CD14-positive monocyte (primary cell): ENCODE results near the gene KRTAP10-4. TPM values are rescaled to one million over a fixed set of nuclear protein-coding genes. Genes with fewer than 3 reads are reported as not detected.

Experiments used
- DNase-seq, 3 donors: peaks; one replicate each; pipeline ENCODE4 v3.0.0-alpha.2; 2011 to 2022
- H2AFZ ChIP-seq: 2 replicates; pipeline ENCODE4 v1.6.0; 2012; ENCODE audit warnings: mild to moderate bottlenecking, low read depth, low read length, inconsistent platforms; ENCODE audit not compliant: insufficient read depth, poor library complexity, severe bottlenecking
- H3K27ac ChIP-seq, 2 donors: 1 replicate in 1 of 2; 2 replicates in 1 of 2; pipeline ENCODE4 v1.5.1; 2012 to 2013; ENCODE audit warnings: low read length in 2 of 2, control low read depth in 1 of 2, inconsistent platforms in 1 of 2, low read depth in 1 of 2, mild to moderate bottlenecking in 1 of 2
- H3K27me3 ChIP-seq, 2 donors: one replicate each; pipeline versions ENCODE4 v1.6.0 to v1.6.1; 2011 to 2013; ENCODE audit warnings: low read length in 2 of 2; ENCODE audit not compliant: control insufficient read depth in 2 of 2, insufficient read depth in 2 of 2
- H3K36me3 ChIP-seq, 2 donors: replicated peaks in 1 of 2; 1 replicate in 1 of 2; 2 replicates in 1 of 2; pipeline versions ENCODE4 v1.5.1 to v1.6.1; 2012 to 2013; ENCODE audit warnings: low read length in 2 of 2, control low read depth in 1 of 2, inconsistent platforms in 1 of 2, mild to moderate bottlenecking in 1 of 2; ENCODE audit not compliant: insufficient read depth in 2 of 2, control insufficient read depth in 1 of 2
- H3K4me1 ChIP-seq, 2 donors: 1 replicate in 1 of 2; 2 replicates in 1 of 2; pipeline versions ENCODE4 v1.5.1 to v1.6.1; 2012 to 2013; ENCODE audit warnings: low read length in 2 of 2, control low read depth in 1 of 2, inconsistent platforms in 1 of 2, mild to moderate bottlenecking in 1 of 2, moderate library complexity in 1 of 2; ENCODE audit not compliant: insufficient read depth in 2 of 2, control insufficient read depth in 1 of 2
- H3K4me2 ChIP-seq: replicated peaks from 2 replicates; pipeline ENCODE3; 2012; ENCODE audit warnings: low read length, moderate library complexity, mild to moderate bottlenecking; ENCODE audit not compliant: poor library complexity, severe bottlenecking; ENCODE audit errors: extremely low read depth
- H3K4me3 ChIP-seq, 3 experiments: fragments of 200-600 bp in 1 of 3; sonication (generic) in 1 of 3; replicated peaks in 1 of 3; 1 replicate in 2 of 3; 2 replicates in 1 of 3; pipeline ENCODE4 v1.5.1; 2011 to 2013; ENCODE audit warnings: low read length in 3 of 3, mild to moderate bottlenecking in 3 of 3, control low read depth in 2 of 3, low read depth in 2 of 3, inconsistent platforms in 1 of 3, moderate library complexity in 1 of 3
- H3K79me2 ChIP-seq: 2 replicates; pipeline ENCODE4 v1.6.0; 2012; ENCODE audit warnings: mild to moderate bottlenecking, control low read depth, inconsistent platforms, low read length, moderate library complexity; ENCODE audit not compliant: insufficient read depth
- H3K9ac ChIP-seq: 2 replicates; pipeline ENCODE4 v1.6.0; 2017; ENCODE audit warnings: low read length, mild to moderate bottlenecking; ENCODE audit not compliant: insufficient read depth, poor library complexity, severe bottlenecking
- H3K9me3 ChIP-seq, 2 donors: replicated peaks in 1 of 2; 1 replicate in 1 of 2; 2 replicates in 1 of 2; pipeline versions ENCODE4 v1.5.1 to v1.6.1; 2012 to 2013; ENCODE audit warnings: low read length in 2 of 2, control low read depth in 1 of 2; ENCODE audit not compliant: control insufficient read depth in 1 of 2, insufficient read depth in 1 of 2
- H4K20me1 ChIP-seq: 2 replicates; pipeline ENCODE4 v1.6.0; 2012; ENCODE audit warnings: mild to moderate bottlenecking, low read length, control low read depth, moderate library complexity; ENCODE audit not compliant: insufficient read depth
- H3K27ac Mint-ChIP-seq, 7 donors: one replicate each; pipeline ENCODE4 v1.8.0; 2020; ENCODE audit warnings: mild to moderate bottlenecking in 7 of 7, mixed read lengths in 7 of 7, moderate library complexity in 6 of 7, inconsistent platforms in 2 of 7
- H3K27me3 Mint-ChIP-seq, 3 donors: one replicate each; pipeline ENCODE4 v1.8.0; 2021 to 2022; ENCODE audit warnings: low read depth in 3 of 3, mild to moderate bottlenecking in 3 of 3, mixed read lengths in 3 of 3, moderate library complexity in 3 of 3, inconsistent platforms in 1 of 3
- H3K36me3 Mint-ChIP-seq, 2 donors: one replicate each; pipeline ENCODE4 v1.8.0; 2020; ENCODE audit warnings: mixed read lengths in 2 of 2, inconsistent platforms in 1 of 2, mild to moderate bottlenecking in 1 of 2
- H3K4me1 Mint-ChIP-seq: one replicate; pipeline ENCODE4 v1.8.0; 2020; ENCODE audit warnings: mild to moderate bottlenecking, mixed read lengths
- H3K4me3 Mint-ChIP-seq, 2 donors: one replicate each; pipeline ENCODE4 v1.8.0; 2020; ENCODE audit warnings: mild to moderate bottlenecking in 2 of 2, mixed read lengths in 2 of 2, moderate library complexity in 1 of 2
- H3K9me3 Mint-ChIP-seq, 7 donors: one replicate each; pipeline ENCODE4 v1.8.0; 2020 to 2022; ENCODE audit warnings: mixed read lengths in 7 of 7, mild to moderate bottlenecking in 6 of 7, moderate library complexity in 6 of 7, inconsistent platforms in 2 of 7
- WGBS: methylation state at CpG from one replicate; pipeline ENCODE4 v1.1.5; 2013; ENCODE audit warnings: missing lambda C conversion rate; ENCODE audit not compliant: insufficient coverage; 5-methylcytosine and 5-hydroxymethylcytosine counted together
- intact Hi-C, 2 donors: fragments of 100-400 bp; cut with micrococcal nuclease; formaldehyde crosslinking; loops; one replicate each; pipeline versions ENCODE4 v1.15.0 to v1.15.1; 2023
- polyA plus RNA-seq, 3 donors: library from polyadenylated mRNA; depleted of rRNA in 1 of 3; unstranded in 2 of 3; stranded (reverse) in 1 of 3; fragments of 300-500 nt in 2 of 3; fragments of >200 nt in 1 of 3; fragmentation: Illumina TruSeq in 2 of 3; gene quantifications; 1 replicate in 2 of 3; 2 replicates in 1 of 3; pipeline ENCODE4 v1.2.3, GENCODE V29; 2012 to 2021
- TF ChIP-seq, protein P1 (sequence below): fragments of 200-600 bp; IDR thresholded peaks from one replicate; pipeline ENCODE4 v1.8.0; 2022; ENCODE audit warnings: antibody characterized with exemption, mild to moderate bottlenecking

The KRTAP10-4 gene
- polyA plus RNA-seq, 3 donors, result not detected

DNA sequence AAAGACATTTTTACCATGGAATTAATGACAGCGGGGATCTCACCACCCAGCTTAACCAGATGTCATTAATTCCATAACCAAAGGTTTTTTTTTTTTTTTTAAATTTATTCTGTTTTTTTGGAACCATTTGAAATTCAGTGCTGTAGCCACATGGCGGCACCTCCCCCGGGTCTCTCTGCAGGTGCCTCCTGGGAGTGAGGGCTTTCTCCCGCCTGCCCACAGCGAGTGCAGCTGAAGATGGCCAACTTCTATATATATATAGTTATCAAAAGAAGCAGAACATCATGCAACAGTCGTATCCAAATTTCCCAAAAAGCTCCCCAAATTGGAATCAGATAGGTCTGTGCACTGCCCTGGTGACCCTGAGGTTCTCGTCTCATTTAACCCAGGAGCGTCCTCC is 41.9 kb downstream of the KRTAP10-4 start:
- intact Hi-C loops, result no loop called here
- Histone ChIP-seq H3K9ac (no peak overlapping the region), H3K27me3 (no peaks in the 10 kb centered on the region), H3K4me3 (no peak overlapping the region), H2AFZ (no peak overlapping the region), H3K9me3 (peaks cover 22 to 25% of the 10 kb centered on the region in 2 donors), H4K20me1 (no peaks in the 10 kb centered on the region), H3K4me1 (no peaks in the 10 kb centered on the region), H3K36me3 (no peaks in the 10 kb centered on the region), H3K4me2 (no peak overlapping the region), H3K79me2 (no peaks in the 10 kb centered on the region), H3K27ac (no peak overlapping the region)
- H3K36me3 Mint-ChIP-seq, result no peaks in the 10 kb centered on the region
- WGBS, result 96% methylated on average over 3 of the region's 8 CpGs
- no peak overlapping the region for H3K4me3 Mint-ChIP-seq
- H3K4me1 Mint-ChIP-seq, result peaks cover 10% of the 10 kb centered on the region
- H3K27me3 Mint-ChIP-seq, result peaks cover 3 to 11% (median 4%) of the 10 kb centered on the region in 3 donors
- H3K27ac Mint-ChIP-seq, result no peak overlapping the region
- H3K9me3 Mint-ChIP-seq, result peaks cover 25 to 40% (median 29%) of the 10 kb centered on the region in 7 donors
- DNase-seq, result no peak
- TF ChIP-seq, protein P1, sequence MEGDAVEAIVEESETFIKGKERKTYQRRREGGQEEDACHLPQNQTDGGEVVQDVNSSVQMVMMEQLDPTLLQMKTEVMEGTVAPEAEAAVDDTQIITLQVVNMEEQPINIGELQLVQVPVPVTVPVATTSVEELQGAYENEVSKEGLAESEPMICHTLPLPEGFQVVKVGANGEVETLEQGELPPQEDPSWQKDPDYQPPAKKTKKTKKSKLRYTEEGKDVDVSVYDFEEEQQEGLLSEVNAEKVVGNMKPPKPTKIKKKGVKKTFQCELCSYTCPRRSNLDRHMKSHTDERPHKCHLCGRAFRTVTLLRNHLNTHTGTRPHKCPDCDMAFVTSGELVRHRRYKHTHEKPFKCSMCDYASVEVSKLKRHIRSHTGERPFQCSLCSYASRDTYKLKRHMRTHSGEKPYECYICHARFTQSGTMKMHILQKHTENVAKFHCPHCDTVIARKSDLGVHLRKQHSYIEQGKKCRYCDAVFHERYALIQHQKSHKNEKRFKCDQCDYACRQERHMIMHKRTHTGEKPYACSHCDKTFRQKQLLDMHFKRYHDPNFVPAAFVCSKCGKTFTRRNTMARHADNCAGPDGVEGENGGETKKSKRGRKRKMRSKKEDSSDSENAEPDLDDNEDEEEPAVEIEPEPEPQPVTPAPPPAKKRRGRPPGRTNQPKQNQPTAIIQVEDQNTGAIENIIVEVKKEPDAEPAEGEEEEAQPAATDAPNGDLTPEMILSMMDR, result no peak

DNA sequence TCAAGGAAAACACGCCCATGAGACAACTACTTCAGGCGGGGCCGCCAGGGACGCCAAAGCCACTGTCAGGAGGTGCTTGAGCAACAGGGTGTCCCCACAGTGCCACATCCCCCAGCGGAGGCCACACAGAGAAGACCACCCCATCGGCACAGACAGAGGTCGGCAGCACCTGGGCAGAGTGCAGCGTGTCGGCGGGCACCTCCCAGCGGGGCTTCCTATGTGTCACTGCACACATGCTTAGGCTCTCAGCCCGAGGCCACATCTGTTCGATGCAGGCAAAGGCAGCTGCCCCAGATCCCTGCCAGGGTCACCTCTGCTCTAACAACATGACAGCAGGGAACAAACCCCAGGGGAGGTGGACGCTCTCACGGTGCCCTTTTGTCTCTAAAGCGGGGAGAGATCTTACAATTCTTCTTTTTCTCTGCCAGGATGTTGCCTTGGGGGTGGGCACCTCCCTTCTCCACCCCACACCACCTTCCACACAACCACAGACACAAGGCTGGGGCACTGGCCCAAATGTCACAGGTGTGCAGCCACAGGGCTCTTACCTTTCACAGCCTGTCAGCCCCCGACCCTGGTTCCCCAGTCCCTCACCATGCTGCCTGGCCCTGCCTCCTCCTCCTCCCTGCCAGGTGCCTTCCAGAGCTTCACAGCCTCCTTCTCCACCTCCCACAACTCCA is 42.5 kb downstream of the KRTAP10-4 start:
- Histone ChIP-seq H2AFZ (no peak overlapping the region), H3K36me3 (no peaks in the 10 kb centered on the region), H3K4me2 (no peak overlapping the region), H3K4me3 (no peak overlapping the region), H3K9ac (no peak overlapping the region), H3K27ac (no peak overlapping the region), H3K9me3 (peaks cover 16 to 21% of the 10 kb centered on the region in 2 donors), H3K79me2 (no peaks in the 10 kb centered on the region), H4K20me1 (no peaks in the 10 kb centered on the region), H3K4me1 (no peaks in the 10 kb centered on the region), H3K27me3 (no peaks in the 10 kb centered on the region)
- 90% methylated on average over 16 of the region's 17 CpGs for WGBS
- intact Hi-C loops, result no loop called here
- peaks cover 22 to 34% (median 26%) of the 10 kb centered on the region in 7 donors for H3K9me3 Mint-ChIP-seq
- H3K36me3 Mint-ChIP-seq, result no peaks in the 10 kb centered on the region
- TF ChIP-seq, protein P1, result no peak
- H3K27ac Mint-ChIP-seq, result no peak overlapping the region
- H3K27me3 Mint-ChIP-seq, result peaks cover 3 to 12% (median 4%) of the 10 kb centered on the region in 3 donors
- H3K4me3 Mint-ChIP-seq, result no peak overlapping the region
- DNase-seq, result no peak
- peaks cover 10% of the 10 kb centered on the region for H3K4me1 Mint-ChIP-seq
